Measurements from ENCODE around the gene ADM2.
"Not testable (repeated sequence)": the region's sequence is repeated elsewhere in the genome, so short reads cannot be mapped to it uniquely, and the experiment has no call there.

Gene ADM2

GRCh38 chr22:50526834-50527801, 45.8 kb downstream of the ADM2 start:
- DNase-seq: peak; percentile 60

- no peak for DNase-seq
These were observed 46.8 kb downstream of the ADM2 start for GRCh38 chr22:50527921-50528681.

- no peak for DNase-seq
These were observed 47.5 kb downstream of the ADM2 start for GRCh38 chr22:50528682-50529415.

GRCh38 chr22:50529416-50529896, 48.1 kb downstream of the ADM2 start:
- peak; percentile 44 for DNase-seq

GRCh38 chr22:50529897-50530579, 48.7 kb downstream of the ADM2 start, which contains the start of gene TYMP:
TYMP (minus strand) TSS chr22:50530012; CDS start chr22:50529709, 303 bp downstream.
- no peak for DNase-seq

- DNase-seq: no peak
These were observed 49.2 kb downstream of the ADM2 start for GRCh38 chr22:50530580-50530876.

GRCh38 chr22:50530877-50531545, 49.7 kb downstream of the ADM2 start:
- peak; percentile 57 for DNase-seq

- no peak for DNase-seq
These were observed 50.2 kb downstream of the ADM2 start for GRCh38 chr22:50531546-50531961.

- DNase-seq: no peak
These were observed 50.8 kb downstream of the ADM2 start for GRCh38 chr22:50531962-50532674.

- DNase-seq: no peak
These were observed 51.8 kb downstream of the ADM2 start for GRCh38 chr22:50532824-50533796.

- DNase-seq: not testable (repeated sequence)
These were observed 52.7 kb downstream of the ADM2 start for GRCh38 chr22:50533856-50534711.

- no peak for DNase-seq
These were observed 53.8 kb downstream of the ADM2 start for GRCh38 chr22:50535113-50535512.
